ENCODE results near the gene EHMT1. TPM values are rescaled to one million over a fixed set of nuclear protein-coding genes. Genes with fewer than 3 reads are reported as not detected.

EHMT1 gene
- total and polyA plus RNA-seq, 9 of the 15 experiments (the other 6 are each of a cell fraction or from before 2014, with no cell fraction given), result 2.2 to 76.0 (median 36.4) TPM

DNA sequence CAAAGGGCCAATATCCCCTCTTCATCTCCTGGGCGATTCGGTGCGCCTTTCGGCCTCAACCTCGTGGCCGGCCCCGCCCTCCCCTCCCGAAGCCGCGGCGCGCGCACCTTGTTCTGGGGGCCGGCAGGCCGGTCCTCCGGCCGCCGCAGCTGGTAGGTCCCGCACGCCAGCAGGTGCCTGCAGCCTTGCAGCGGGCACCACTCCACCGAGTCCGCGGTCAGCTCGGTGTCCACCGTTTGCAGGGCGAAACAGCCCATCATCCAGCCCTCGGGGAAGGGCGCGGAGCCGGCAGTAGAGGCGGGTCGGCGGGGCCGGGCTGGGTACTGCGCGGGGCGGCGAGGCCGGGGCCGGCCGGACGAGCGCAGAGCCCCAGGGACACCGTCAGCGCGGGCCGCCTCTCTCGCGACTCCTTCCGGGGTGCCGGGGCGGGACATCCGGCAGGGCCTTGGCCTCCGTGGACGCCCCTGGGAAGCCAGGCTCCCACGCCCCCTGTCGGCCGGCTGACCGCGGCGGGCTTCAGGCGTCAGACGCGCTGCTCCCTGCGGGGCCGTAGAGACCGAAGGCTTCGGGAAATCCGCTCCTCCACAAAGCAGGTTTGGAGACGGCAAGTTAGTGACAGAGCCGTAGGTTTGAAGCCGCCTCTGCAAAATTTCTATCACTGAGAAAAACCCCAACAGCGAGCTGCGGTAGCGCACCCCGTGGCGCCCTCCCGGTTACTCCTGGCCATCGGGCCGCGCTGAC, 40.1 kb upstream of the EHMT1 start, which contains the start of gene DPH7 (continued):
- TF ChIP-seq, protein P1, sequence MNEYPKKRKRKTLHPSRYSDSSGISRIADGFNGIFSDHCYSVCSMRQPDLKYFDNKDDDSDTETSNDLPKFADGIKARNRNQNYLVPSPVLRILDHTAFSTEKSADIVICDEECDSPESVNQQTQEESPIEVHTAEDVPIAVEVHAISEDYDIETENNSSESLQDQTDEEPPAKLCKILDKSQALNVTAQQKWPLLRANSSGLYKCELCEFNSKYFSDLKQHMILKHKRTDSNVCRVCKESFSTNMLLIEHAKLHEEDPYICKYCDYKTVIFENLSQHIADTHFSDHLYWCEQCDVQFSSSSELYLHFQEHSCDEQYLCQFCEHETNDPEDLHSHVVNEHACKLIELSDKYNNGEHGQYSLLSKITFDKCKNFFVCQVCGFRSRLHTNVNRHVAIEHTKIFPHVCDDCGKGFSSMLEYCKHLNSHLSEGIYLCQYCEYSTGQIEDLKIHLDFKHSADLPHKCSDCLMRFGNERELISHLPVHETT (CRISPR knock-in tag; conservative IDR thresholded peaks at IDR 0.05 in 1 of 2, IDR thresholded peaks at IDR 0.05 in 1 of 2), result peak in 1 of 2 experiments; percentile 96; a peak in 2 of 4 replicates
- TF ChIP-seq SIX5 (IDR thresholded peaks at IDR 0.05; ENCODE audit: borderline replicate concordance in 1 of 2, insufficient read depth in 1 of 2, low read depth in 1 of 2, low read length in 2 of 2) (peak; percentile 37 to 55; a peak in 2 of 4 replicates), ZNF133 (CRISPR knock-in tag; IDR thresholded peaks at IDR 0.05) (0 out of 2 replicates have a peak, but pooled peaks have one; percentile 13), RBM22 (IDR thresholded peaks at IDR 0.05; ENCODE audit: low read depth, low read length, poor library complexity, severe bottlenecking) (no peak), FIP1L1 (IDR thresholded peaks at IDR 0.05; ENCODE audit: low read depth, low read length, poor library complexity, severe bottlenecking) (peak; percentile 94), RCOR1 (IDR thresholded peaks at IDR 0.05; ENCODE audit: borderline replicate concordance in 1 of 2, low read depth in 2 of 2, low read length in 2 of 2) (peak in 1 of 2 experiments; percentile 43; a peak in 1 of 4 replicates), COPS2 (conservative IDR thresholded peaks at IDR 0.05) (no peak), NFE2L1 (tag; IDR thresholded peaks at IDR 0.05; ENCODE audit: borderline replicate concordance, low read depth) (no peak), SETDB1 (IDR thresholded peaks at IDR 0.05; ENCODE audit: low read length) (no peak)
- TF ChIP-seq, protein P2, sequence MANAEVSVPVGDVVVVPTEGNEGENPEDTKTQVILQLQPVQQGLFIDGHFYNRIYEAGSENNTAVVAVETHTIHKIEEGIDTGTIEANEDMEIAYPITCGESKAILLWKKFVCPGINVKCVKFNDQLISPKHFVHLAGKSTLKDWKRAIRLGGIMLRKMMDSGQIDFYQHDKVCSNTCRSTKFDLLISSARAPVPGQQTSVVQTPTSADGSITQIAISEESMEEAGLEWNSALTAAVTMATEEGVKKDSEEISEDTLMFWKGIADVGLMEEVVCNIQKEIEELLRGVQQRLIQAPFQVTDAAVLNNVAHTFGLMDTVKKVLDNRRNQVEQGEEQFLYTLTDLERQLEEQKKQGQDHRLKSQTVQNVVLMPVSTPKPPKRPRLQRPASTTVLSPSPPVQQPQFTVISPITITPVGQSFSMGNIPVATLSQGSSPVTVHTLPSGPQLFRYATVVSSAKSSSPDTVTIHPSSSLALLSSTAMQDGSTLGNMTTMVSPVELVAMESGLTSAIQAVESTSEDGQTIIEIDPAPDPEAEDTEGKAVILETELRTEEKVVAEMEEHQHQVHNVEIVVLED (CRISPR knock-in tag; IDR thresholded peaks at IDR 0.05), result peak; percentile 70; the same call in 1 of the 2 replicates
- TF ChIP-seq, protein P3, sequence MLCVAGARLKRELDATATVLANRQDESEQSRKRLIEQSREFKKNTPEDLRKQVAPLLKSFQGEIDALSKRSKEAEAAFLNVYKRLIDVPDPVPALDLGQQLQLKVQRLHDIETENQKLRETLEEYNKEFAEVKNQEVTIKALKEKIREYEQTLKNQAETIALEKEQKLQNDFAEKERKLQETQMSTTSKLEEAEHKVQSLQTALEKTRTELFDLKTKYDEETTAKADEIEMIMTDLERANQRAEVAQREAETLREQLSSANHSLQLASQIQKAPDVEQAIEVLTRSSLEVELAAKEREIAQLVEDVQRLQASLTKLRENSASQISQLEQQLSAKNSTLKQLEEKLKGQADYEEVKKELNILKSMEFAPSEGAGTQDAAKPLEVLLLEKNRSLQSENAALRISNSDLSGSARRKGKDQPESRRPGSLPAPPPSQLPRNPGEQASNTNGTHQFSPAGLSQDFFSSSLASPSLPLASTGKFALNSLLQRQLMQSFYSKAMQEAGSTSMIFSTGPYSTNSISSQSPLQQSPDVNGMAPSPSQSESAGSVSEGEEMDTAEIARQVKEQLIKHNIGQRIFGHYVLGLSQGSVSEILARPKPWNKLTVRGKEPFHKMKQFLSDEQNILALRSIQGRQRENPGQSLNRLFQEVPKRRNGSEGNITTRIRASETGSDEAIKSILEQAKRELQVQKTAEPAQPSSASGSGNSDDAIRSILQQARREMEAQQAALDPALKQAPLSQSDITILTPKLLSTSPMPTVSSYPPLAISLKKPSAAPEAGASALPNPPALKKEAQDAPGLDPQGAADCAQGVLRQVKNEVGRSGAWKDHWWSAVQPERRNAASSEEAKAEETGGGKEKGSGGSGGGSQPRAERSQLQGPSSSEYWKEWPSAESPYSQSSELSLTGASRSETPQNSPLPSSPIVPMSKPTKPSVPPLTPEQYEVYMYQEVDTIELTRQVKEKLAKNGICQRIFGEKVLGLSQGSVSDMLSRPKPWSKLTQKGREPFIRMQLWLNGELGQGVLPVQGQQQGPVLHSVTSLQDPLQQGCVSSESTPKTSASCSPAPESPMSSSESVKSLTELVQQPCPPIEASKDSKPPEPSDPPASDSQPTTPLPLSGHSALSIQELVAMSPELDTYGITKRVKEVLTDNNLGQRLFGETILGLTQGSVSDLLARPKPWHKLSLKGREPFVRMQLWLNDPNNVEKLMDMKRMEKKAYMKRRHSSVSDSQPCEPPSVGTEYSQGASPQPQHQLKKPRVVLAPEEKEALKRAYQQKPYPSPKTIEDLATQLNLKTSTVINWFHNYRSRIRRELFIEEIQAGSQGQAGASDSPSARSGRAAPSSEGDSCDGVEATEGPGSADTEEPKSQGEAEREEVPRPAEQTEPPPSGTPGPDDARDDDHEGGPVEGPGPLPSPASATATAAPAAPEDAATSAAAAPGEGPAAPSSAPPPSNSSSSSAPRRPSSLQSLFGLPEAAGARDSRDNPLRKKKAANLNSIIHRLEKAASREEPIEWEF (CRISPR knock-in tag; IDR thresholded peaks at IDR 0.05), result no peak
- TF ChIP-seq, protein P4, sequence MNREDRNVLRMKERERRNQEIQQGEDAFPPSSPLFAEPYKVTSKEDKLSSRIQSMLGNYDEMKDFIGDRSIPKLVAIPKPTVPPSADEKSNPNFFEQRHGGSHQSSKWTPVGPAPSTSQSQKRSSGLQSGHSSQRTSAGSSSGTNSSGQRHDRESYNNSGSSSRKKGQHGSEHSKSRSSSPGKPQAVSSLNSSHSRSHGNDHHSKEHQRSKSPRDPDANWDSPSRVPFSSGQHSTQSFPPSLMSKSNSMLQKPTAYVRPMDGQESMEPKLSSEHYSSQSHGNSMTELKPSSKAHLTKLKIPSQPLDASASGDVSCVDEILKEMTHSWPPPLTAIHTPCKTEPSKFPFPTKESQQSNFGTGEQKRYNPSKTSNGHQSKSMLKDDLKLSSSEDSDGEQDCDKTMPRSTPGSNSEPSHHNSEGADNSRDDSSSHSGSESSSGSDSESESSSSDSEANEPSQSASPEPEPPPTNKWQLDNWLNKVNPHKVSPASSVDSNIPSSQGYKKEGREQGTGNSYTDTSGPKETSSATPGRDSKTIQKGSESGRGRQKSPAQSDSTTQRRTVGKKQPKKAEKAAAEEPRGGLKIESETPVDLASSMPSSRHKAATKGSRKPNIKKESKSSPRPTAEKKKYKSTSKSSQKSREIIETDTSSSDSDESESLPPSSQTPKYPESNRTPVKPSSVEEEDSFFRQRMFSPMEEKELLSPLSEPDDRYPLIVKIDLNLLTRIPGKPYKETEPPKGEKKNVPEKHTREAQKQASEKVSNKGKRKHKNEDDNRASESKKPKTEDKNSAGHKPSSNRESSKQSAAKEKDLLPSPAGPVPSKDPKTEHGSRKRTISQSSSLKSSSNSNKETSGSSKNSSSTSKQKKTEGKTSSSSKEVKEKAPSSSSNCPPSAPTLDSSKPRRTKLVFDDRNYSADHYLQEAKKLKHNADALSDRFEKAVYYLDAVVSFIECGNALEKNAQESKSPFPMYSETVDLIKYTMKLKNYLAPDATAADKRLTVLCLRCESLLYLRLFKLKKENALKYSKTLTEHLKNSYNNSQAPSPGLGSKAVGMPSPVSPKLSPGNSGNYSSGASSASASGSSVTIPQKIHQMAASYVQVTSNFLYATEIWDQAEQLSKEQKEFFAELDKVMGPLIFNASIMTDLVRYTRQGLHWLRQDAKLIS (CRISPR knock-in tag; IDR thresholded peaks at IDR 0.05), result no peak; the same call in 1 of the 2 replicates
